ENCODE measurements around the gene KCNH2.

The KCNH2 gene

GRCh38 chr7:150947761-150948651, 30.1 kb downstream of the KCNH2 start:
- DNase-seq (ENCODE audit: low read depth): no peak

- DNase-seq (ENCODE audit: low read depth): no peak
Observed at GRCh38 chr7:150947241-150947745, 30.8 kb downstream of the KCNH2 start.

- no peak for DNase-seq (ENCODE audit: low read depth)
Observed at GRCh38 chr7:150946421-150947240, 31.5 kb downstream of the KCNH2 start.

GRCh38 chr7:150945853-150946420, 32.2 kb downstream of the KCNH2 start:
- DNase-seq (ENCODE audit: low read depth): no peak

- DNase-seq (ENCODE audit: low read depth): no peak
Observed at GRCh38 chr7:150945171-150945852, 32.8 kb downstream of the KCNH2 start.

GRCh38 chr7:150944066-150945042, 33.8 kb downstream of the KCNH2 start:
- DNase-seq (ENCODE audit: low read depth): no peak

- DNase-seq (ENCODE audit: low read depth): no peak
Observed at GRCh38 chr7:150943453-150943814, 34.7 kb downstream of the KCNH2 start.

GRCh38 chr7:150942591-150943452, 35.3 kb downstream of the KCNH2 start:
- DNase-seq (ENCODE audit: low read depth): no peak

- DNase-seq (ENCODE audit: low read depth): no peak
Observed at GRCh38 chr7:150942001-150942590, 36.0 kb downstream of the KCNH2 start.

GRCh38 chr7:150941351-150942000, 36.6 kb downstream of the KCNH2 start:
- DNase-seq (ENCODE audit: low read depth): no peak

GRCh38 chr7:150940431-150941102, 37.6 kb downstream of the KCNH2 start:
- DNase-seq (ENCODE audit: low read depth): no peak

- no peak for DNase-seq (ENCODE audit: low read depth)
Observed at GRCh38 chr7:150939466-150939865, 38.7 kb downstream of the KCNH2 start.

- DNase-seq (ENCODE audit: low read depth): no peak
Observed at GRCh38 chr7:150939052-150939451, 39.1 kb downstream of the KCNH2 start.

- DNase-seq (ENCODE audit: low read depth): no peak
Observed at GRCh38 chr7:150938566-150938965, 39.6 kb downstream of the KCNH2 start.

GRCh38 chr7:150937848-150938561, 40.1 kb downstream of the KCNH2 start:
- no peak for DNase-seq (ENCODE audit: low read depth)

- no peak for DNase-seq (ENCODE audit: low read depth)
Observed at GRCh38 chr7:150936018-150936417, 42.1 kb downstream of the KCNH2 start.

- DNase-seq (ENCODE audit: low read depth): no peak
Observed at GRCh38 chr7:150935149-150935548, 43.0 kb downstream of the KCNH2 start.
